22Rv1 (cell line): ENCODE data around the gene PIP5K1B.

Experiments used
- CTCF ChIP-seq: fragments of 450-650 bp; IDR thresholded peaks from 2 replicates; pipeline ENCODE4 v1.5.1; 2017; ENCODE audit warnings: mild to moderate bottlenecking
- ZFX ChIP-seq: fragments of 450-650 bp; IDR thresholded peaks from 2 replicates; pipeline ENCODE4 v1.6.1; 2017; ENCODE audit warnings: antibody characterized with exemption, borderline replicate concordance

GRCh38 chr9:68870086-68870485, 165.0 kb downstream of the PIP5K1B start:
- TF ChIP-seq CTCF (no peak), ZFX (no peak)
